IPS-18c (cell line): Measurements from ENCODE around the gene DCD.
"Not testable (repeated sequence)": the region's sequence is repeated elsewhere in the genome, so short reads cannot be mapped to it uniquely, and the experiment has no call there.

ENCODE experiments used
- H3K4me3 ChIP-seq: 2 replicates; pipeline ENCODE4 v1.7.0; 2013; ENCODE audit warnings: low read depth, mild to moderate bottlenecking, low read length, moderate library complexity; ENCODE audit not compliant: insufficient read depth
- H3K9me3 ChIP-seq: one replicate; pipeline ENCODE4 v1.6.1; 2013; ENCODE audit warnings: mild to moderate bottlenecking, low read length, moderate library complexity; ENCODE audit not compliant: control insufficient read depth, insufficient read depth

Gene DCD

GRCh38 chr12:54660320-54660962, 12.3 kb upstream of the DCD start:
- Histone ChIP-seq H3K4me3 (no peak overlapping the region), H3K9me3 (no peaks in the 10 kb centered on the region)

- no peaks in the 10 kb centered on the region for H3K9me3 ChIP-seq
- H3K4me3 ChIP-seq, result no peak overlapping the region
Observed at GRCh38 chr12:54658306-54659264, 10.4 kb upstream of the DCD start.

DNA sequence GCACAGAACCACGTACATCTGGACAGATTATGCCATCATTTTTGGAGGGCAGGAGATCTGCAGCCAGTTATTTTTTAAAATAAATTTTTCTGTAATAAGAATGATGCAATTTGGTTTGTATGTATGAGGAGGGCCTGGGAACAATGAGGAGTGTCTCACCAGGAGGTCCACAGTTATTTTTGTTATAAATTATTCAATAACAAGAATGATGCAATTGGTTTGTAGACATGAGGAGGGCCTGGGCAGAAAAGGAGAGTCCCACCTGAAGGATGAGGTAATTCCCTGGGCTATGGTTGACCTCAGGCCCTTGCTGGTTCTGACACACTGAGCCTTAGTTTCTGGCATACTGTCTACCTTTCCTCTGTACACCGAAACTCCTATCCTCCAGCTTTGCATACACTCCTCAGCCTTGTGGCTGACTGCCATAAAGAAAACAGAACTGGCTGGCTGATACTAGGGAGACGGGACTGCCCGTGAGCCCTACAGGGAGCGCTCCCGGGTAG, 9.0 kb upstream of the DCD start:
- no peaks in the 10 kb centered on the region for H3K9me3 ChIP-seq

GRCh38 chr12:54654926-54655325, 6.8 kb upstream of the DCD start:
- H3K9me3 ChIP-seq, result no peaks in the 10 kb centered on the region
- H3K4me3 ChIP-seq, result no peak overlapping the region

More for the DNA sequence above, 9.0 kb upstream of the DCD start:
- no peak overlapping the region for H3K4me3 ChIP-seq

DNA sequence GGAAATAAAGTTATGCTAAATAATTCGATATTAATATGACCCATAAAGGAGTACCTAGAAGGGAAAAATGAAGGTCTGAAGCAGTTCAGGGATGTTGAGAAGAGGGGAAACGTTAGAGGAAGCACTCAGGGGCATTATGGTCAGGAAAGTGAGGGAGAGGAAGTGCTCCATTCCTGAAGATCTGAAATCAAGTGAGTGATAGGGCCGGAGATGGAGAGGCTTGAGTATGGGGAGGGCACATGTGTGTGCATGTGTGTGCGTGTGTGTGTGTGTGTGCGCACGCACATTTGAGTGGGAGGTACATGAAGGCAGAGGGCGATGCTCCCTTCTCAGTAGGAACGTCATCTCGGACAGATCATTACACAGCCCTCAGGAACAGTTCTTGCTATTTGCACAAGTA, 4.9 kb upstream of the DCD start:
- Histone ChIP-seq H3K4me3 (no peak overlapping the region), H3K9me3 (no peaks in the 10 kb centered on the region)

DNA sequence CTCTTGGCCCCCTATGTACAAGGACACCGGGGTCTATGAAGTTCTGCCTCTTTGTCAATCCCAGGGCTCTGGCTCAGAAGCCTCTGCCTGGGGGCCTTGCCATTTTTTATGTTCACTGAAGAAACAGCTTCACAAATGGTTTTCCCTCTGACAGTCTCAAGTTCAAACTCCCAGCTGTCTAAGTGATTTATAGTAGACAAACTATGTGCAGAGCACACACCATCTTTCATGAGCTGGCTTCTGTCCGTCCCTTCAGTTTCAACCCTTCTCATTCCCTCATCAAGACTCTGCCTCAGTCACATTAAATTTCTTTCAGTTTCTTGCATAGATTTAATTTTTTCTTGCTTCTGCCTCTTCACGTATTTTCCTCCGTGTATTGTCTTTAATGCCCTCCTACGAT, 2.7 kb upstream of the DCD start:
- no peak overlapping the region for H3K4me3 ChIP-seq
- H3K9me3 ChIP-seq, result peaks cover 3% of the 10 kb centered on the region

- no peak overlapping the region for H3K4me3 ChIP-seq
- H3K9me3 ChIP-seq, result peaks cover 3% of the 10 kb centered on the region
Observed at GRCh38 chr12:54650409-54650808, 2.2 kb upstream of the DCD start.

- Histone ChIP-seq H3K9me3 (peaks cover 3% of the 10 kb centered on the region), H3K4me3 (no peak overlapping the region)
Observed at GRCh38 chr12:54649825-54650224, 1.7 kb upstream of the DCD start.

GRCh38 chr12:54641554-54641953, 6.6 kb downstream of the DCD start:
- no peaks in the 10 kb centered on the region for H3K9me3 ChIP-seq
- no peak overlapping the region for H3K4me3 ChIP-seq

GRCh38 chr12:54641089-54641488, 7.1 kb downstream of the DCD start:
- Histone ChIP-seq H3K9me3 (no peaks in the 10 kb centered on the region), H3K4me3 (no peak overlapping the region)

DNA sequence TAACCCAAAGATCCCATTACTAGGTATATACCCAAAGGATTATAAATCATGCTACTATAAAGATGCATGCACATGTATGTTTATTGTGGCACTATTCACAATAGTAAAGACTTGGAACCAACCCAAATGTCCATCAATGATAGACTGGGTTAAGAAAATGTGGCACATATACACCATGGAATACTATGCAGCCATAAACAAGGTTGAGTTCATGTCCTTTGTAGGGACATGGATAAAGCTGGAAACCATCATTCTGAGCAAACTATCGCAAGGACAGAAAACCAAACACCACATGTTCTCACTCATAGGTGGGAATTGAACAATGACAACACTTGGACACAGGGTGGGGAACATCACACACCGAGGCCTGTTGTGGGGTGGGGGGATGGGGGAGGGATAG, 9.1 kb downstream of the DCD start:
- H3K9me3 ChIP-seq, H3K4me3 ChIP-seq: not testable (repeated sequence)

GRCh38 chr12:54634795-54635194, 13.4 kb downstream of the DCD start, which contains the start of gene LACRT:
TSS of gene LACRT (minus strand) at chr12:54634895. CDS start at chr12:54634841, 54 bp downstream.
- no peaks in the 10 kb centered on the region for H3K9me3 ChIP-seq
- no peak within 1 kb of the TSS for H3K4me3 ChIP-seq

DNA sequence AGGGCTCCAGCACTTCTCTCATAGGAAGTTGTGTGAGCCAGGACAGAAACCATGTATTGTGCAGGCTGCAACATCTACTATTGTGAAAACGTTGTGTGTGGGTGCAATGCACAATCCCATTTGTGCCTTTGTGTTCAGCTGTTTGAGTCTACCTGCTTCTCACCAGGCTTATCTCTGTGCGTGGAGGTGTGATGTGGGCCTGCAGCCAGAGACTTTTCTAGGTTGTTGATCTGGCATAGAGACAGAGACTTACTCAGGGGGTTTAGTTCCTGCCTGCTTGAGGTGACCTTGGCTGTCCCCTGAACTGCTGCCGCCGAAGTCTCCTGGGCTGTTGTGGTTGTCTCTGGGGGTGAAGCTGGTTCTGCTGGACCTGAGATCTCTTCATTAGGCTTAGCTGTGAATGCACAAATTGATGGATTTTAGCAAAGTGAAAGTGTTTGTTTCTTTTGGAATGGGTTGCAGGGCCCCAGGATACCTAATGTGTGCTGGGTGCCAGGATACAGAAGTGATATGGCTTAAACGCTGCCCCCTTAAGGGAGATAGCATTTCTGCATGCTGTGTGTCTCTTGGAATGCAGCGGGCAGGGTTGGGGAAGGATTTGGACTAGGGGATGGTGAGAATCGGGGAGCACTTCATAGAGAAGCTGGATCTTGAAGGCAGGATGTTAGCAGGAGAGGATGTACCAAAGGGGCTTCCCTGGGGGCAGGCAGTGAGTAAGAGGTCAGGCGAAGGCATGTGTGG, 16.0 kb downstream of the DCD start:
- H3K4me3 ChIP-seq, result no peak overlapping the region

DNA sequence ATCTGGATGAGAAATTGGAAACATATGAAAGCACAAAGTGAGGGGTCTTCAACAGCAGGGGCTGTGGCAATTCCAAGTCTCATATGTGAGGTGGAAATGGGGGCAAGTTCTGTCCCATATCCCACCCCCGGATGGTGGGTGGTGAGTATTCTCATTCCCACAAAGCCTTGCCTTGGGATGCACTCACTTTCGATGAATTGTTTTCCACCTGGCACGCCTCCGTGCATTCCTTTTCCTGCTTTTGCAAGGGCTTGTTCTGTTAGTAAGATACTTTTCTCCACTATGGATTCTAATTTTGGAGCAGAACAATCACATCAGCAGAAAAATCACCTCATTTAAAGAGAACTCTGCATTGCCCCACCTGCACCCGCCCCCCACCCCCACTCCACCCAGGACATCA, 16.6 kb downstream of the DCD start:
- no peak overlapping the region for H3K4me3 ChIP-seq
- H3K9me3 ChIP-seq, result no peaks in the 10 kb centered on the region

More for the DNA sequence above, 16.0 kb downstream of the DCD start:
- no peaks in the 10 kb centered on the region for H3K9me3 ChIP-seq

DNA sequence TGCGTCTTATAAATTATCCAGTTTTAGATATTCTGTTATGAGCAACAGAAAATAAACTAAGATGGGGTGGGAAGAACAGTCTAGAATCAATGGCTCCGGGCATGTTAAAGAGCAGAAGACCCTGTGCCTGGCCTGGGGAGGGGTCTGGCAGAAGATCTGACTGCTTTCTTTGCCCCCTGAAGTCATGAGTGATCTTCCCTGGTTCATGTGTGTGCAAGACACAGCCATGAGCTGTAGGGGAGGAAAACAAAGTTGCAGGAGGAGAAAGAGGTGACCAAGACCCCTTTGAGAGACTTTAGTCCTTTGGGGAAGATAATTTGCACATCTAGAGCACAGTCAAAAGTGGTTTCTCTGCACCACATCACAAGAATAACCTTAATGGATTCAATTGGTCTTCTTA, 18.2 kb downstream of the DCD start:
- no peaks in the 10 kb centered on the region for H3K9me3 ChIP-seq
- H3K4me3 ChIP-seq, result no peak overlapping the region

GRCh38 chr12:54628186-54628846, 19.8 kb downstream of the DCD start:
- no peak overlapping the region for H3K4me3 ChIP-seq
- no peaks in the 10 kb centered on the region for H3K9me3 ChIP-seq

DNA sequence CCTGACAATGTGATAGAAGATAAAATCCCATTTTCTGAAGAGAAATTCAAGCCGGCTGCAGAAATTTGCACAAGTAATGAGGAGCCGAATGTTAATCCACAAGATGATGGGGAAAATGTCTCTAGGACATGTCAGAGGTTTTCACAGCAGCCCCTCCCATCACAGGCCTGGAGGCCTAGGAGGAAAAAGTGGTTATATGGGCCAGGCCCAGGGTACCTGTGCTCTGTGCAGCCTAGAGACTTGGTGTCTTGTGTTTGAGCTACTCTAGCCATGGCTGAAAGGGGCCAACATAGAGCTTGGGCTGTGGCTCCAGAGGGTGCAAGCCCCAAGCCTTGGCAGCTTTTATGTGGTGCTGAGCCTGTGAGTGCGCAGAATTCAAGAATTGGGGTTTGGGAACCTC, 20.9 kb downstream of the DCD start:
- Histone ChIP-seq H3K9me3 (no peaks in the 10 kb centered on the region), H3K4me3 (no peak overlapping the region)
